Forelimb muscle (tissue), 1 donor: Measurements from ENCODE around the gene ADGRL4. TPM values are rescaled to one million over a fixed set of nuclear protein-coding genes. Genes with fewer than 3 reads are reported as not detected.
A peak's percentile ranks its signal among the peaks of the same experiment; 100 is the strongest.
"Not testable (repeated sequence)": the region's sequence is repeated elsewhere in the genome, so short reads cannot be mapped to it uniquely, and the experiment has no call there.

Experiments used
- DNase-seq: peaks from one replicate; pipeline ENCODE4 v3.0.0-alpha.2; 2013; ENCODE audit warnings: low read depth
- polyA plus RNA-seq: library from polyadenylated mRNA; unstranded; fragments of 120-200 nt; gene quantifications from one replicate; pipeline ENCODE4 v1.2.1, GENCODE V29; 2013; ENCODE audit not compliant: insufficient read length

ADGRL4 gene
- polyA plus RNA-seq: 11.9 TPM

DNA sequence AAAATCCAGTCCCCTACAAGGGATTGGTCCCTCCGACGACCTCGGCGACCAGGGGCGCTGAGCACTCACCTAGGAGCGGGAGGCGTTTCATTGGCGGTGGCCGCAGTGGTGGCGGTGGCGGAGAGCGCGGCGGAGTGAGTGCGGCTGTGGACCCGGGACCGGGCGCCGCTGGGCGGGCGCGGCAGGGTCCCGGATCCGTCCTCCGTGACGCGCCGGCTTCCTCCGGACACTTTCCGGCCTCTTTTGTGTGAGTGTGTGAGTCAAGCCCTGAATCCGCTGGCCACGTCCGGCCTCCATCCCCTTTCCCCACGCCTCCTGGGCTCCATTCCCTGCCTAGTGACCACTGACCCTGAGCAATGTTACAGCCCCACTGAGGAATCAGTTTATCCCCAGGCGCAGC, at the start of gene ADGRL4:
Gene ADGRL4, minus strand, starts transcription at position 167 of the 400 bp plus-strand sequence. Its CDS starts 76 bp downstream, at position 91.
- no peak for DNase-seq

DNA sequence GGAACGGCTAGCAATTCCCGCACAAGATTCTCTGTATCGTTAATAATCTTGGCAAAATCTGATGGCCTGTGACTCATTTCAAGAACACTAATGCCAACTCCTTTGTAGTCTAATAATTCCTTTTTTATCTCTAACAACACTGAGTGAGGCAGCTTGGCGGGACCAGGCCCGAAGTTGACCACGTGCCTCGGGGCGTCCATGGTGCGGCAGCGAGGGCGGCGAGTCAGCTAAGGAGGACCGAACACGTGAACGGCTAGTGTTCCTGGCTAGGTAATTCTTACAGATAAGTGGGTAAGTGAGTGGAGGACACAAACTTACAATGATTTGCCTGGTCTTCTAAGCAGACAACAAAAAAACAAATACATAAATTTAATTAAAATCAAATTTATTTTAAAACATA, 49.3 kb upstream of the ADGRL4 start:
- DNase-seq: no peak

DNA sequence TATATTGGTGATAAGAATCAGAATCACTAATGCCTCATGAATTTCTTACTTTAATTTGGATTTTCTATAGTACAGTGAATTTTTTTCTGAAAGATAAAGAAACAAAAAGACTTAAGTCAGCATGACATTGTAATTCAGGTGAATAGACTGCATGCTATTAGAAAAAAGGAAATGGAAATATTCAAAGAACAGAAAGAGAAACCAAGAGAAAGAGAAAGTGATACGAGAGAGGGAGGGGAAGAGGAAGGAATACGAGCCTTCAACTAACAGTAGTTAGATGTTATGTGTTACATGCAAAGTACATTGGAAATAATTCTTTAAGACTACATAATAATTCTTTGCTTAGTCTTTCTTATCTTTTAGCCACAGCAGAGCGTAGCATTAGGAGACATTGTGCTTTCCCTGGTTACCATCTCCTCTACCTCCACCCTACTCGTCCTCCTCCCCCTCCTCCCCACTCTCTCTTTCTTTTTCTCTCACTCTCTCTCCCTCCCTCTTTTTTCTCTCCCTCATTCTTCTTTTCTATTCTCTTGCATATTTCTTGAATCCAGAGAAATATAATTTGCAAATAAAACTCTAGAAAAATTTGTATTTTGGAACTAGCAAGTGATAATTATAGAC, 46.4 kb upstream of the ADGRL4 start:
- DNase-seq: no peak

DNA sequence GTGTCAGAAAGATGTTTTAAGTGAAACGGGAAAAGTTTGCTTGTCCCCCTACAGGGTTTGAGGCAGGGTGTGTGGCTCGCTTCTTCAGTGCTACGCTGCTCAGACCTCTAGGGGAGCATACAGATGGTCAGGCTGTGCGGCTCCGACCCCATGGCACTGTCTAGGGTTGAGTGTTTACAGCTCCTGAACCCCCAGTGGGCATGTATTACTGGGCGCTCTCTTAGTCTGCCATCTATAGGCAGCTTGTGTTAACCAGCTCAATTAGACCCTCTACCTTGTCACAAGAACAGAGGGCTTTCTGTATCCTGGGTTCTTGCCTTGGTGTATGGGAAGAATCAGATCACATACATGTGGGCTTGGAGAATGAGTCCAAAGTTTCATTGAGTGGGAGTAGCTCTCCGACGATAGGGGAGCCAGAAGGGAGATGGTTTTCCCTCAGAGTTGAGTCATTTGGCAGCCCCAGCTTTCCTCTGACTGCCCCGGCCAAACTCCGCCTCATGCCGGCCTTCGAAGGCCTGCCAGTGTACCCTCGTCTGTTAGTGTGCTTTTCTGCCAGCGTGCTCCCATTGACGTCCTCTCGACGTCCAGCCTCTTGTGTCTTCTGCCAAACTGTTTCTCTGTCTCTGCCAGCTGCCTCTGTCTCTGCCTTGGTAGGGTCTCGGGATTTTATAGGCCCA, 38.6 kb upstream of the ADGRL4 start:
- DNase-seq: no peak

DNA sequence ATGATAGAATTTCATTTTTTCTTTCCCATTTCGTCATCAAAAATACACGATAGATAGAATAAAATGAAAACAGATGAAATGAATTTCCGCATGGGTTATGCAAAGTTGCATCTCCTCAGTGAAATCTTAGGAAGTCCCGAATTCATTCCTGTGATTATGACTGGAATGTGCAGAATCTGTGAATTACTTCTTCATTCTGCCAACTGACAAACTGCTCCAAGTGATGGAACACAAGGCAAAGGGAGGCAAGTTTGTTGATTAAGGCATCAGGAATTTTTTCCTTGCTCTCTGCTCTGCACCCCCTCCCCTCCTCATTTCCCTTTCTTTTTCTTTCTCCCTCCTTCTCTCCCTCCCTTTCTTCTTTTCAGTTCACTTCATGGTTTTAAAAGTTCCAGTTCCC, 37.0 kb upstream of the ADGRL4 start:
- no peak for DNase-seq

DNA sequence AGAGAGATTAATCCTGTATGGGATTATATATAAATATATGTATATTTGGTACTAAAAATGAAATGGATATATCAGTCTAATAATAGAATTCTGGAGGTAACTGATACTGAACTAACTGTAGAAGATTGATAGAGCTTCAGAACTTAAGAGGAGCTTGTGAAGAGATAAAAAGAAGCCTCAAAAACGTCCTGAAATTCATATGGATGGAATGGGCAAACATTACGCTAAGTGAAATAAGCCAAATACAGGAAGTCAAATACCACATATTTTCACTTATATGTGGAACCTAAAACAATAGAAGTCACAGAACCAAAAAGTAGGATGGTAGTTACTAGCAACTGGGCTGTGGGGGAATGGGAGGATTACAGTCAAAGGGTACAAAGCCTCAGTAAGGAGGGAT, 36.0 kb upstream of the ADGRL4 start:
- DNase-seq: no peak

DNA sequence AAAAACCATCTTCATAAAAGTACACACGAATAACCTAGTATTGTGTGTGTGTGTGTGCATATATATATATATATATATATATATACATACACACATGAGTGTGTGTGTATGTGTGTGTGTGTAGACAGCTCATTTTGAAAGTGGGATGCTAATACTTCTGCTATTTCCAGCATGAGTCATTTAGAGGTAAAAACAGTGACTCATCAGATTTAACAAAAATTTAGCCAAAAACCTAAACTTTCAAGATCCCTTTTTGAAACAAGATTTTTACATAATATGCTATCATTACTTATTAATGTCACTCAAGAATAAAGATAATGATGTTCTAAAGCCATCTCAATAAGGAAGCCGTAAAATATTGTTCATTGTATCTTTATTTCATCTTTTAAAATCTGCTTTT, 35.6 kb upstream of the ADGRL4 start:
- no peak for DNase-seq

DNA sequence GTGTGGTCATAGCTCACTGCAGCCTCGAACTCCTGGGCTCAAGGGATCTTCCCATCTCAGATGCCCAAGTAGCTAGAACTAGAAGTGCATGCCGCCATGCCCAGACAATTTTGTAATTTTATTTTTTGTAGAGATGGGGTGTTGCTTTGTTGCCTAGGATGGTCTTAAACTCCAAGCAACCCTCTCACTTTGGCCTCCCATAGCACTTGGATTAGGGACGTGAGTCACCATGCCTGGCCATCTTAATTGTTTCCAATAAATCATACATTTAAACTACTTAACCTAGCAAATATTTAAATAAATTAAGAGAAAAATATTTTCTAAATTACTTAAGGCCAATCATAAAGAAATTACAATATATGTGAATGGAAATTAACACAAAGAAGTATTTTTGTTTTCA, 35.1 kb upstream of the ADGRL4 start:
- DNase-seq: no peak

DNA sequence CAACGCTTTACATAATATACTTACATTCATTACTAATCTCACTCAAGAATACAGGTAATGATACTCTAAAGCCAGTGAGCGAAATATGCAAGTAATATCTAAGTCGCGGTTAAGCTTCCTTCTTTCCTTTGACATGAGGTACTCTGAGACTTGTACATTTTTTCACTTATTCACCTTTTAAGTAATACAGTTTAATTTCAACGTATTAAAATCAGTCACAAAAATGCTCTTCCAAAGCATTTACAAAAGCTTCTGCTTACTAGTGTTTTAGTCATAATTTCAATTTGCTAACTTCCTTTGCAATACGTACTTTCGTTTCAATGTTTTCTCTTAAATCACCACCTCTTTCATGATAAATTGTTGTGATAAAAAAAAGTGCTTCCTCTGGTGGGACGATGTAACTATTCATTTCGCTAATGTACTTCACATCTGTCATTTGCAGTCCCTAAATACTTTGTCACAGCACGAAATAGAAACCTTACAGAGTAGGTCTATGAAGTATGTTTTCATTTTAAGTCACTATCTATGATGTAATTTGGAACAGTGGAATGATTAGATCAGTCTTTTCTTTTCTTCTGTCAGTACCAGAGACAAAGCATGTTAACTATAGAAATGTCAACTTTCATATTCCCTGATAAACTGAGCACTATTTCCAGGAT, 34.0 kb upstream of the ADGRL4 start:
- no peak for DNase-seq

DNA sequence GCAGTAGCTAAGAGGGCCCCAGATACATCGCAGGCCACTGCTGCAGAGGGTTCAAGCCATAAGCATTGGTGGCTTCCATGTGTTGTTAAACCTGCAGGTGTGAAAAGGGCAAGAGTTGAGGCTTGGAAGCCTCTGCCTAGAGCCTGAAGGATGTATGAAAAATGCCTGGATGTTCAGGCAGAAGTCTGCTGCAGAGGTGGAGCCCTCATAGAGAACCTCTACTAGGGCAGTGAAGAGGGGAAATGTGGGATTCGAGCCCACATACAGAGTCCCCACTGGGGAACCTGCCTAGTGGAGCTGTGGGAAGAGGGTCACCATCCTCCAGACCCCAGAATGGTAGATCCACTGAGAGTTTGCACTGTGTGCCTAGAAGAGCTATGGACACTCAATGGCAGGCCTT, 30.6 kb upstream of the ADGRL4 start:
- no peak for DNase-seq

DNA sequence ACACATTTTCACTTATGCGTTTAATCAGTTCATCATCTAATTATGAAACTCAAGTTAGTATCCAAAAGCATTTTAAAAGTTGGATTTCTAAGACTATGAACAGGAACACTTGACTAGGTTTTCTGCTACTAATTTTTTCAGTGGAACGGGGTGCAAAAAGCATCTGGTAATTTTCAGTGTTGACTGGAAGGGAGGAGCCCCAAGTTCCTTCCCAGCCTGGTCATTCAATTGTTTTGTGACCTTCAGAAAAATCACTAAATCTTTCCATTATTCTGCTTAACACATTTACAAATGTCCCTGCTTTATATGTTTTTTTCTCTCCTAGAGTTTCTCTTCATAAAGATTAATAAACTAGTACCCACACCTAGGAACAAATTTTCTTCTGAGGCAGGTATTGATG, 6.0 kb upstream of the ADGRL4 start:
- no peak for DNase-seq

DNA sequence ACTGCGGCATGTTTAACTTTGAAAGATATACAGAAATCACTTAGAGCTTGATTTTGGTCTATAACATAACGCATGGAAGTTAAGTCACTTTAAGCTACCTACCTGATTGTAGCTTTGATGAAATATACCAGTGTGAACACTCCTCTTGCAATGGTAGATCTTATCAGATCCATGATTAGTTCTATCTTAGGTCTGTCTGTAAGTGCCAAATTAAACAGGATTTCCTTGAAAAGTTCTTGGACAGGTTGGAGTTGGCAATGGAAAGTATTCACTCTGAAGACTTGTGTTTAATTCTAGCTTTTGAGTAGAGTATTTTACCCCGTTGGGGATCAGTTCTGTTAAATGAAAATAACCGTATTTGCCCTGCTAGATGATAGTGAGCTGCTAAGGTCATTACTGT, 4.1 kb upstream of the ADGRL4 start:
- DNase-seq: no peak

DNA sequence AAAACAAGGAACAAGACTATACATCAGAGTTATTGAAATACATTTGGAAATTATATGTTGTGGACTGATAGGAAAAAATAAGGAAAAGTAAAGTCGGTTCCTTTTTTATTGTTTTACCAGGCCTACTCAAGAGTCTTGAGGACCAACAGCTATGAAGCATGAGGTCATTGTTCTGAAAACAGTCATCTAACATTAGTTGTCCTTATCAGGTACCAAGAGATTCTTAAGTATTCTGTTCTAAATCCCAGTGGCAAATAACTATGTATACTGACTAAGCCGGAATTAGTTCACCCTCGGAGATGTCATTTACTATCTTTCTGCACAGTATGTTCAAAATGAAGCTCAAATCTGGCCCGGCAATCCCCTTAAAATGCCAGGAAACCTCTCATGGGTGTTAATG, 585 bp downstream of the ADGRL4 start:
- DNase-seq: no peak

DNA sequence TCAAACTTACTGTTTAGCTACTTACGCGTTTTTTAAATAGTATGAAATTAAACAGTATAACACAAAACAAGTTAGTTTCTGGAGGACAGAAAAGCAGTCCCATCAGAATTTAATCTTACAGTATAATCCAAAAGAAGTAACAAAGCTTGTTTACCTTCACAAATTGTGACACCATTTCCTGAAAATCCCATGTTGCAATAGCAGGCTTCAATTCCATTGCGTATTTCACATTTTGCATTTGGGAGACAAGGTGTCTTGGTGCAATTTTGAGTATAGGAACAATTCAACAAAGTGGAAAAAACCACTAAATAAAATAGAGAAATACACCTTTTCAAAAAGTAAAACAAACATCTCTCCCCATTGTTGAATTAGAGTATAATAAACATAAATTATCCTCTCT, 1.6 kb downstream of the ADGRL4 start:
- DNase-seq: no peak

DNA sequence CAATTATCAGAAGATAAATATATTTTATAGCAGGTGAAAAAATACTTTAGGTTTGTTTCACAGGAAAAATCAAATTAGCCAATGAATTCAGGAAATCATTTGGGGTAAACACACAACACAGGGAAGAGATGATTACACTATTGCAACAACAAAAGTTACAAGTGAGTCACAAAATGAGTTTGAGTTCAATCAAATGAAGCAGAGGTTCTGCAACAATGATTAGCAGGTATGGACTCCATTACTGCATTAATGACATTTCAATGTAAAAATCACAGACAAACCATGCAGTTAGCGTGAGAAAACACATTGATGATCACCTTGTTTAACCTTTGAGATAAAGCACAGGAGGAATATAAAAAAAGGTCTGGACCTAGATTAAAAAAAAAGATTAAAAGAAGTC, 9.7 kb downstream of the ADGRL4 start:
- DNase-seq: no peak

DNA sequence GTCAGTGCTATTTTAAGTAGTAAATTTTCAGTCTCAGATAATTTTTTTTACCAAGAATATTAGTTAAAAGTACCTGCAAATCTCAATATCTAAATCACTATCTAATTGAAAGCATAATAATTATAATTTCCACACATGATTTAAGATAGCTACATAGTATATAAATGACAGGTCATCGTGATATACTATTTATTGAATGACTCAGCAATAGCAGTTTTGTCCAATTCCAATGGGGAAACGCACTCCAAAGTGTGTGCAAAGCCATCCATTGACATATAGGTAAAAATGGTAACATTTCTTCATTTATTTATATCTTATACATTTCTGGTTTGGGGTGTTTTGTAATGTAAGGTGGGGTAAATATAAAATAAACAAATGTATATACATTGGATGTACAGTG, 19.5 kb downstream of the ADGRL4 start:
- no peak for DNase-seq

DNA sequence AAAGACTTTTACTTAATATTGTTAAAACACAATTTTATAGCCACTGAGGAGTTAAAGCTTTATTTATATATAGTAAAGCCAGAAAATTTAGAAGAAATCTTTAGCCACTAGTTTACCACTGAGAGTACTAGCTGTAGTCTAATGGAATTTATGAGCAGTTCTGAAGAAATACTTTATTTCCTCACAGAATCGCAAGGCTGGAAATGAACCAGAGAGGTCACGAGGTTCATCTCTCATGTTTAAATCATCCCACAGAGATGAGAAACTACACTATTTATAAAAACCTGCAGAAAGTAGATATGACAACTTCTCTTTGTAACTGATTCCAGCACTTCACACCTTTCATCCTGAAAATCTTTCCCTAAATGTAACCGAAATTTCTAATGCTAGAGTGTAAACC, 26.0 kb downstream of the ADGRL4 start:
- DNase-seq: peak; percentile 8

DNA sequence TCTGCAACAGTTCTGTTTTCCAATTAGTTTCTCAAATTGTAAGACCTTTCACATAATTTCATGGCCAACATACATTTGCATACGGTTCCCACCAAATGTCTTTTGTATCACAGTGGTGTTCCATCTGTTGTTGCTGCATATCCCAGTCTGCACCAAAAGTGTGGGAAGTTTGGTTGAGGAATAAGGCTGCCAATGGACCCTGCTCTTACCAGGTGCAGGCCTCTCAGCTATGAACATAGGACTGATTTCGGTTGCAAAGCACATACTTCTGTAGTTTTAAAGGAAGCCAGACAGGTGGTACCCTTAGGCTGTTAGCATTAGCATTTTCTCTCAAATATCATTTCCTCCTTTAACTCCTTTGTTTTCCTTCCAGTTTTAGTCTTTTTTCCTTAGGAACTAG, 33.8 kb downstream of the ADGRL4 start:
- DNase-seq: no peak

DNA sequence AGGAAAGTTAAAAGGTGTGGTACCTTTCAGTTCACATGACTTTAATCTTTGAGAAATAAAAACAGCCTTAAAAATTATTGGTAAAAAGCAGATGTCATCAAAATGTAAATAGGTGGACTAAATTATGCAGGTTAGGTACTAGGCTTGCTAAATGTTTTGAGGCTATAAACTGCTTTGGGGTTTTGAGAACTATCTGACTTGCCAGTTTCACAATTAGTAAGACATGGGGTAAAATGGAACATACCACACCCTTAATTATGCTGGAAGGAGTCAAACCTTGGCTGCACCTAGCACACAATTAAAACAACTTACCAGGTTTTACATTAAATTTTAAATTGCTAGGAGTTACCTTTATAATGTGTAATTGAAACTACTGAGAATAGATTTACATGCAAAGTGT, 39.4 kb downstream of the ADGRL4 start:
- not testable (repeated sequence) for DNase-seq

DNA sequence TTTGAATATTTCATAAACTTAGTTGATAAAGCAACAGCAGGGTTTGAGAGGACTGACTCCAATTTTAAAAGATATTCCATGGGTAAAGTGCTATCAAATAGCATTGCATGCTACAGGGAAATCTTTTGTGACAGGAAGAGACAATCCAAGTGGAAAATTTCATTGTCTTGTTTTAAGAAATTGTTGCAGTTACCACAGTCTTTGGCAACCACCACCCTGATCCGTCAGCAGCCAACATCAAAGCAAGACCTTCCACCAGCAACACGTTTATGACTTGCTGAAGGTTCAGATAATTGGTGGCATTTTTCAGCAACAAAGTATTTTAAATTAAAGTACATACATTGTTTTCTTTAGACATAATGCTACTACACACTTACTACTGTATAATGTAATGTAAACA, 47.8 kb downstream of the ADGRL4 start:
- DNase-seq: no peak

DNA sequence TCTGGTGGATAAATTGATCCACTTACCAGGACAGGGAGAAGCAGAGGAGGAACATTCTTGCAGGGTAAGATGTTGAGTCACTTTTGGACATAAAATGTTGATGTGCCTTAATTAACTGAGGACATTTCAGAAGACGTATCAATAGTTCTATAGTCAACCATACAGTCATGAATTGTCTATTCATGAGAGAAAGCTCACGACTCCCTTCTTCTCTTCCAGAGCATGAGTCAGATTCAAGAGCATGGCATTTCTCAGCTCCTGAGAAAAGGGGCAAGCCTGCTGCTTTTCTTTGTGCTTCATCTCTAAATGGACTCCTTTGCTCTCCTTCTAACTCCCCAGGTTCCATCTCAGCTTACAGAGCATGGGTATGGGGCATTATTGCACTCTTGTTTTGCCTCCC, 55.7 kb downstream of the ADGRL4 start:
- DNase-seq: no peak

DNA sequence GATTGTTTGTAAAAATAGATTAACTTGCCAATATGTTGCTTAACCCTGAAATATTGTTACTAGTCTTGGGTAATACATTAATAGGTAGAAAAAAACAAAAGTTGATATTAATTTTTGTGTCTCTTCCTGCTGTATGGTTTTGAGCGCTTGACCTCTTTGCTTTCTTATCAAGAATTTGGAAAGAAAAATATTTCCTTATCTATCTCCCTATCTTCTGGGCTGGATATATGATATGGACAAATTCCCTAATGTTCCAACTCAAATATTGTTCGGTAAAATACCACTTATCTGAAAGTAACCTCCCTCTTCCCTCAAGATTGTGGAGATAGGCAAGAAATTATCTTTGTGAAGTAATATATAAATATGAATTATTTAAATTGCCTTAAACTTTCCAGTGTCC, 57.3 kb downstream of the ADGRL4 start:
- DNase-seq: no peak

DNA sequence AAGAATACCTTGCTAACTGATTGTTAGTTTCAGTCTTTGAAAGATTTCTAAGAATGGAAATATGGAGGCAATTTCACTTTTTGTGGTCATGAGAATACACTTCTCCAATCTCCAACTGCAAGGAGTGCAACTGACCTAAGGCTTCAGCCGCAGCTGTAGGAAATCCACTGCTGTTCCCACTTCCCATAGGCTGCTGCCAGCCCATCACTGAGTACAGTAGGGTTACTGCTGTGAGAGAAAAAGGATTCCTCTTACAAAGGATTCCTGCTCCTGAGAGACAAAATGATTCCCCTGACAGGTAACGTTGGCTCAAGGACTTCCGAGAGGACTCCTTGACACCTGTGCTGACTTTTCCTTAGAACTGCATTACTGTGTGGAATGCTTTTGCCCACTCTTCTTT, 87.4 kb downstream of the ADGRL4 start:
- DNase-seq: no peak
